Transverse colon (tissue), 4 donors: ENCODE measurements around the gene CAVIN1. TPM values are rescaled to one million over a fixed set of nuclear protein-coding genes. Genes with fewer than 3 reads are reported as not detected.
A peak's percentile ranks its signal among the peaks of the same experiment; 100 is the strongest.

Experiments
- DNase-seq: peaks from one replicate; pipeline ENCODE4 v3.0.0-alpha.2; 2019
- H3K27ac ChIP-seq, 4 donors: fragments of 200-600 bp; sonication (generic); 2 replicates each; pipeline ENCODE4 v1.5.1; 2016 to 2018; ENCODE audit warnings: inconsistent platforms in 4 of 4
- H3K27me3 ChIP-seq: fragments of 200-600 bp; sonication (generic); 2 replicates; pipeline ENCODE4 v1.5.1; 2017; ENCODE audit warnings: inconsistent platforms
- H3K36me3 ChIP-seq, 4 donors: fragments of 200-600 bp; sonication (generic); 2 replicates each; pipeline ENCODE4 v1.5.1; 2017 to 2019; ENCODE audit warnings: inconsistent platforms in 4 of 4
- H3K4me1 ChIP-seq, 4 donors: fragments of 200-600 bp; sonication (generic); 2 replicates each; pipeline ENCODE4 v1.5.1; 2017 to 2020; ENCODE audit warnings: inconsistent platforms in 4 of 4
- H3K4me3 ChIP-seq, 4 donors: fragments of 200-600 bp; sonication (generic); 1 replicate in 1 of 4; 2 replicates in 3 of 4; pipeline versions ENCODE4 v1.5.1 to v1.6.1; 2017 to 2019; ENCODE audit warnings: inconsistent platforms in 4 of 4
- H3K9me3 ChIP-seq, 2 donors: fragments of 200-600 bp; sonication (generic); 2 replicates each; pipeline ENCODE4 v1.5.1; 2017 to 2019; ENCODE audit warnings: inconsistent platforms in 2 of 2
- CTCF ChIP-seq, 5 experiments: fragments of 200-600 bp in 3 of 5; fragments of 450-650 bp in 2 of 5; sonication (generic) in 3 of 5; IDR thresholded peaks; 1 replicate in 2 of 5; 2 replicates in 3 of 5; pipeline ENCODE4 v1.5.1; 2016 to 2017; ENCODE audit warnings: antibody characterized with exemption in 5 of 5, inconsistent platforms in 3 of 5, mild to moderate bottlenecking in 2 of 5, moderate library complexity in 1 of 5
- EP300 ChIP-seq: sonication (generic); formaldehyde crosslinking; IDR thresholded peaks from one replicate; pipeline ENCODE4 v1.6.1; 2017; ENCODE audit warnings: antibody characterized with exemption, low read depth
- POLR2A ChIP-seq: fragments of 450-650 bp; IDR thresholded peaks from one replicate; pipeline ENCODE4 v1.6.1; 2016; ENCODE audit warnings: antibody characterized with exemption, mild to moderate bottlenecking, moderate library complexity
- POLR2AphosphoS5 ChIP-seq, 3 donors: sonication (generic); formaldehyde crosslinking; IDR thresholded peaks; one replicate each; pipeline ENCODE4 v1.6.1; 2016; ENCODE audit warnings: antibody characterized with exemption in 3 of 3
- WGBS, 2 donors: methylation state at CpG; one replicate each; pipeline ENCODE4 v1.1.5; 2018; ENCODE audit warnings: low coverage in 1 of 2; 5-methylcytosine and 5-hydroxymethylcytosine counted together
- in situ Hi-C, 4 donors: fragments of 200-750 bp; cut with MboI; loops; one replicate each; pipeline versions ENCODE4 v1.15.0 to v1.15.1; 2017; ENCODE audit warnings: low sequenced_read_pairs in 3 of 4, low pct_ligation_motif_present in 1 of 4, low pct_unique_long_range_greater_than_20kb in 1 of 4
- intact Hi-C: fragments of 100-400 bp; cut with DNase I; formaldehyde crosslinking; loops from one replicate; pipeline ENCODE4 v1.15.1; 2023; ENCODE audit warnings: low total_unique reads
- total RNA-seq, 4 donors: library from RNA; depleted of rRNA; stranded (reverse); fragments of >200 nt; gene quantifications; one replicate each; pipeline ENCODE4 v1.1.0, GENCODE V29; 2016

CAVIN1 gene
- total RNA-seq, 4 donors from 2014 or later, result 53.7 to 135 (median 69.2) TPM

- Histone ChIP-seq H3K27me3 (no peaks in the 10 kb centered on the region), H3K36me3 (no peaks in the 10 kb centered on the region), H3K4me3 (no peak overlapping the region), H3K27ac (peak overlapping the region; percentile 72 to 90 (median 79)), H3K4me1 (peaks cover 33 to 67% (median 60%) of the 10 kb centered on the region in 4 donors), H3K9me3 (no peaks in the 10 kb centered on the region)
- DNase-seq, result peak; percentile 87
- in situ Hi-C loops, result loop anchor here in 2 of 4 donors (5.0 to 25.0 kb wide), 3 partner anchors 81 to 106 kb away; no protein-coding TSS in a partner anchor
- WGBS, 2 donors, result 36 to 53% methylated on average over 4 to 26 of the region's 26 CpGs
- TF ChIP-seq POLR2A (no peak), EP300 (no peak), CTCF (IDR thresholded peaks at IDR 0.05) (peak; percentile 87 to 97 (median 88)), POLR2AphosphoS5 (IDR thresholded peaks at IDR 0.05) (peak in 1 of 3 donors; percentile 26)
- intact Hi-C loops, result loop anchor here (5.0 kb wide), 1 partner anchor 84 kb away; no protein-coding TSS in a partner anchor
These were observed 17.0 kb downstream of the CAVIN1 start for GRCh38 chr17:42405963-42406495.

GRCh38 chr17:42405076-42405475 is 18.0 kb downstream of the CAVIN1 start:
- DNase-seq, result no peak
- Histone ChIP-seq H3K4me3 (no peak overlapping the region), H3K36me3 (no peaks in the 10 kb centered on the region), H3K9me3 (no peaks in the 10 kb centered on the region), H3K27ac (peak overlapping the region in 3 of 4 donors; percentile 57 to 90 (median 72)), H3K4me1 (peaks cover 29 to 70% (median 59%) of the 10 kb centered on the region in 4 donors), H3K27me3 (no peaks in the 10 kb centered on the region)
- TF ChIP-seq POLR2AphosphoS5 (IDR thresholded peaks at IDR 0.05) (no peak), CTCF (IDR thresholded peaks at IDR 0.05) (no peak), POLR2A (no peak), EP300 (no peak)
- in situ Hi-C loops, result loop anchor here in 2 of 4 donors (5.0 to 25.0 kb wide), 3 partner anchors 80 to 107 kb away; no protein-coding TSS in a partner anchor
- WGBS, 2 donors, result 91 to 93% methylated on average over 15 to 35 of the region's 35 CpGs
- intact Hi-C loops, result loop anchor here (5.0 kb wide), 1 partner anchor 83 kb away; no protein-coding TSS in a partner anchor

GRCh38 chr17:42404326-42405055 is 18.6 kb downstream of the CAVIN1 start:
- Histone ChIP-seq H3K36me3 (no peaks in the 10 kb centered on the region), H3K9me3 (no peaks in the 10 kb centered on the region), H3K4me3 (no peak overlapping the region), H3K27me3 (no peaks in the 10 kb centered on the region), H3K4me1 (peaks cover 26 to 66% (median 55%) of the 10 kb centered on the region in 4 donors), H3K27ac (peak overlapping the region in 3 of 4 donors; percentile 7 to 90 (median 75))
- 90 to 96% methylated on average over 14 to 62 of the region's 63 CpGs for WGBS, 2 donors
- no peak for DNase-seq
- in situ Hi-C loops, result loop anchor here (5.0 to 25.0 kb wide), 3 partner anchors 80 to 108 kb away; no protein-coding TSS in a partner anchor
- intact Hi-C loops, result loop anchor here (5.0 kb wide), 1 partner anchor 82 kb away; no protein-coding TSS in a partner anchor
- TF ChIP-seq CTCF (IDR thresholded peaks at IDR 0.05) (no peak), EP300 (no peak), POLR2AphosphoS5 (IDR thresholded peaks at IDR 0.05) (no peak), POLR2A (no peak)

GRCh38 chr17:42403150-42403549 is 19.9 kb downstream of the CAVIN1 start:
- in situ Hi-C loops (loop anchor here in 3 of 4 donors (5.0 to 25.0 kb wide), 3 partner anchors 78 to 109 kb away; no protein-coding TSS in a partner anchor), intact Hi-C loops (no loop called here)
- H3K27ac ChIP-seq, result peak overlapping the region; percentile 64 to 78 (median 74)
- no peak overlapping the region for H3K4me3 ChIP-seq
- H3K4me1 ChIP-seq, result peaks cover 21 to 58% (median 51%) of the 10 kb centered on the region in 4 donors
- WGBS, 2 donors, result 69% methylated on average over 6 of the region's 6 CpGs; no CpG with 5 or more reads in 1 of the 2 donors
- peak; percentile 38 for DNase-seq
- no peak for TF ChIP-seq POLR2A
- no peak for TF ChIP-seq POLR2AphosphoS5 (IDR thresholded peaks at IDR 0.05)
- TF ChIP-seq EP300, result no peak
- peak in 2 of 5 experiments; percentile 11 to 19 for TF ChIP-seq CTCF (IDR thresholded peaks at IDR 0.05)
- H3K9me3 ChIP-seq, result no peaks in the 10 kb centered on the region
- no peaks in the 10 kb centered on the region for H3K27me3 ChIP-seq
- H3K36me3 ChIP-seq, result no peaks in the 10 kb centered on the region
